DMS153 treated with DMSO at 0.1 percent for 48 hours (cell line): ENCODE data around the gene TPSB2.
"Not testable (repeated sequence)": the region's sequence is repeated elsewhere in the genome, so short reads cannot be mapped to it uniquely, and the experiment has no call there.

Source experiments
- DNase-seq: peaks from one replicate; lab custom pipeline; 2025; ENCODE audit not compliant: unreplicated experiment; lab: John Stamatoyannopoulos, UW

Gene TPSB2

GRCh38 chr16:1230084-1230470 lies at the start of gene TPSB2:
TPSB2 (minus strand) TSS chr16:1230184; CDS start chr16:1229951, 233 bp downstream.
- not testable (repeated sequence) for DNase-seq

- DNase-seq: no peak
Observed at GRCh38 chr16:1279081-1279944, 49.3 kb upstream of the TPSB2 start.

- no peak for DNase-seq
Observed at GRCh38 chr16:1278477-1278876, 48.5 kb upstream of the TPSB2 start.

- no peak for DNase-seq
Observed at GRCh38 chr16:1277617-1278282, 47.8 kb upstream of the TPSB2 start.

GRCh38 chr16:1277151-1277598 lies 47.2 kb upstream of the TPSB2 start:
- DNase-seq: no peak

GRCh38 chr16:1276580-1276878 lies 46.5 kb upstream of the TPSB2 start:
- DNase-seq: no peak

- DNase-seq: no peak
Observed at GRCh38 chr16:1275791-1276579, 46.0 kb upstream of the TPSB2 start.

- no peak for DNase-seq
Observed at GRCh38 chr16:1274767-1275166, 44.8 kb upstream of the TPSB2 start.

- DNase-seq: no peak
Observed at GRCh38 chr16:1273816-1274215, 43.8 kb upstream of the TPSB2 start.

- DNase-seq: no peak
Observed at GRCh38 chr16:1272453-1273198, 42.6 kb upstream of the TPSB2 start.

GRCh38 chr16:1271724-1272413 lies 41.9 kb upstream of the TPSB2 start:
- DNase-seq: peak; percentile 87

GRCh38 chr16:1271380-1271723 lies 41.4 kb upstream of the TPSB2 start:
- no peak for DNase-seq

GRCh38 chr16:1269418-1269817 lies 39.4 kb upstream of the TPSB2 start:
- DNase-seq: not testable (repeated sequence)

GRCh38 chr16:1265826-1266225 lies 35.8 kb upstream of the TPSB2 start:
- DNase-seq: no peak

- no peak for DNase-seq
Observed at GRCh38 chr16:1265090-1265630, 35.2 kb upstream of the TPSB2 start.

GRCh38 chr16:1264345-1265089 lies 34.5 kb upstream of the TPSB2 start:
- no peak for DNase-seq

- no peak for DNase-seq
Observed at GRCh38 chr16:1263591-1264344, 33.8 kb upstream of the TPSB2 start.

- DNase-seq: no peak
Observed at GRCh38 chr16:1262846-1263221, 32.9 kb upstream of the TPSB2 start.
